ENCODE measurements around the gene TARDBP. TPM values are rescaled to one million over a fixed set of nuclear protein-coding genes. Genes with fewer than 3 reads are reported as not detected.

Gene TARDBP
- total and polyA plus RNA-seq, 2 donors (not counting 1 experiment from before 2014, with no cell fraction given), result 85.2 to 222 TPM

DNA sequence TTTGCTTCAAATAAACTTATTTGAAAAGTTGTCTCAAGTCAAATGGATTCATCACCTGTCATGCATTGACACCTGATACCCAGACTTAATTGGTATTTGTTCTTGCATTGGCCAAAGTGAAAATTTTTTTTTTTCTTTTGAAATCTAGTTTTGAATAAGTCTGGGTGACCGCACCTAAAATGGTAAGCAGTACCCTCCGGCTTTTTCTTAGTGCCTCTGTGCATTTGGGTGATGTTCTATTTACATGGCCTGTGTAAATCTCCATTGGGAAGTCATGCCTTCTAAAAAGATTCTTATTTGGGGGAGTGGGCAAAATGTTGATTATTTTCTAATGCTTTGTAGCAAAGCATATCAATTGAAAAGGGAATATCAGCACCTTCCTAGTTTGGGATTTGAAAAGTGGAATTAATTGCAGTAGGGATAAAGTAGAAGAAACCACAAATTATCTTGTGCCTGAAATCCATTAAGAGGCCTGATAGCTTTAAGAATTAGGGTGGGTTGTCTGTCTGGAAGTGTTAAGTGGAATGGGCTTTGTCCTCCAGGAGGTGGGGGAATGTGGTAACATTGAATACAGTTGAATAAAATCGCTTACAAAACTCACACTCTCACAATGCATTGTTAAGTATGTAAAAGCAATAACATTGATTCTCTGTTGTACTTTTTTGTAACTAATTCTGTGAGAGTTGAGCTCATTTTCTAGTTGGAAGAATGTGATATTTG is 11.9 kb downstream of the TARDBP start:
- intact Hi-C loops (cut with micrococcal nuclease), result no loop called here
- peaks cover 15% of the 10 kb centered on the region for H3K4me1 Mint-ChIP-seq
- Histone ChIP-seq H3K9me3 (ENCODE audit: control extremely low read depth in 1 of 3, control insufficient read depth in 2 of 3, insufficient read depth in 1 of 3, low read length in 2 of 3) (no peaks in the 10 kb centered on the region), H3K4me3 (ENCODE audit: control extremely low read depth in 1 of 5, extremely low read depth in 1 of 5, insufficient read depth in 1 of 5, low read depth in 2 of 5, low read length in 4 of 5) (no peak overlapping the region), H3K27ac (ENCODE audit: low read length in 2 of 2) (no peak overlapping the region), H4K20me1 (ENCODE audit: control insufficient read depth, insufficient read depth, low read length, poor library complexity, severe bottlenecking) (peaks cover 30% of the 10 kb centered on the region), H3K4me1 (ENCODE audit: control insufficient read depth in 2 of 2, insufficient read depth in 2 of 2, low read length in 2 of 2) (no peaks in the 10 kb centered on the region), H3K27me3 (replicated peaks in 1 of 4; ENCODE audit: control extremely low read depth in 1 of 4, control insufficient read depth in 3 of 4, insufficient read depth in 4 of 4, low read length in 3 of 4) (no peaks in the 10 kb centered on the region), H3K36me3 (replicated peaks in 1 of 2; ENCODE audit: control extremely low read depth in 1 of 2, control insufficient read depth in 1 of 2, extremely low read depth in 1 of 2, insufficient read depth in 2 of 2, low read length in 1 of 2) (peaks cover 14 to 62% of the 10 kb centered on the region in 2 experiments), H2AFZ (ENCODE audit: insufficient read depth, low read depth, low read length, poor library complexity, severe bottlenecking) (no peak overlapping the region), H3K79me2 (ENCODE audit: control insufficient read depth, insufficient read depth, low read length) (peaks cover 2% of the 10 kb centered on the region), H3K9ac (ENCODE audit: low read length) (no peak overlapping the region), H3K4me2 (replicated peaks; ENCODE audit: low read depth, low read length, poor library complexity, severe bottlenecking) (no peak overlapping the region)
- DNase-seq (no peak), ATAC-seq (ENCODE audit: low read depth) (no peak)
- no peaks in the 10 kb centered on the region for H3K9me3 Mint-ChIP-seq (ENCODE audit: insufficient read depth)
- TF ChIP-seq, protein P1, sequence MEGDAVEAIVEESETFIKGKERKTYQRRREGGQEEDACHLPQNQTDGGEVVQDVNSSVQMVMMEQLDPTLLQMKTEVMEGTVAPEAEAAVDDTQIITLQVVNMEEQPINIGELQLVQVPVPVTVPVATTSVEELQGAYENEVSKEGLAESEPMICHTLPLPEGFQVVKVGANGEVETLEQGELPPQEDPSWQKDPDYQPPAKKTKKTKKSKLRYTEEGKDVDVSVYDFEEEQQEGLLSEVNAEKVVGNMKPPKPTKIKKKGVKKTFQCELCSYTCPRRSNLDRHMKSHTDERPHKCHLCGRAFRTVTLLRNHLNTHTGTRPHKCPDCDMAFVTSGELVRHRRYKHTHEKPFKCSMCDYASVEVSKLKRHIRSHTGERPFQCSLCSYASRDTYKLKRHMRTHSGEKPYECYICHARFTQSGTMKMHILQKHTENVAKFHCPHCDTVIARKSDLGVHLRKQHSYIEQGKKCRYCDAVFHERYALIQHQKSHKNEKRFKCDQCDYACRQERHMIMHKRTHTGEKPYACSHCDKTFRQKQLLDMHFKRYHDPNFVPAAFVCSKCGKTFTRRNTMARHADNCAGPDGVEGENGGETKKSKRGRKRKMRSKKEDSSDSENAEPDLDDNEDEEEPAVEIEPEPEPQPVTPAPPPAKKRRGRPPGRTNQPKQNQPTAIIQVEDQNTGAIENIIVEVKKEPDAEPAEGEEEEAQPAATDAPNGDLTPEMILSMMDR (IDR thresholded peaks at IDR 0.05), result no peak
- no peak for TF ChIP-seq EZH2 (IDR thresholded peaks at IDR 0.05; ENCODE audit: borderline replicate concordance, insufficient read depth, low read depth, low read length, poor library complexity, severe bottlenecking)
- no peak overlapping the region for H3K27ac Mint-ChIP-seq
- ChIA-PET POLR2A (no interaction called here), CTCF (interaction anchor here (0.6 to 1.8 kb wide), 3 partner anchors 12 to 40 kb away, joined by 3 to 6 read pairs (median 4); partner anchors contain the start of gene TARDBP)
- no peak overlapping the region for H3K4me3 Mint-ChIP-seq
- no peaks in the 10 kb centered on the region for H3K27me3 Mint-ChIP-seq
- WGBS (ENCODE audit: insufficient coverage), result 89% methylated on average over 2 of the region's 3 CpGs

DNA sequence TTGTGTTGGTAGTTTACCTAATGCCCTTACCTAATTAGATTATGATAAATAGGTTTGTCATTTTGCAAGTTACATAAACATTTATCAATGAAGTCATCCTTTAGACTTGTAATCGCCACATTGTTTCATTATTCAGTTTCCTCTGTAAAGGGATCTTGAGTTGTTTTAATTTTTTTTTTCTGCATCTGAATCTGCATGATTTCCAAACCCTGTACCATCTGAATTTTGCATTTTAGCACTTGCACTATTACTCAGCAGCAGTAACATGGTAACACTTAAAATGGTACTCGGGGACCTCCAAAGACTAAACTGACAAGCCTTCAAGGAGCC is 12.4 kb downstream of the TARDBP start:
- ChIA-PET CTCF (interaction anchor here (1.1 to 1.8 kb wide), 2 partner anchors 13 kb away, joined by 3 to 6 read pairs; partner anchors contain the start of gene TARDBP), POLR2A (no interaction called here)
- H3K9ac ChIP-seq (ENCODE audit: low read length), result no peak overlapping the region
- DNase-seq (no peak), ATAC-seq (ENCODE audit: low read depth) (no peak)
- no peaks in the 10 kb centered on the region for H3K79me2 ChIP-seq (ENCODE audit: control insufficient read depth, insufficient read depth, low read length)
- Mint-ChIP-seq H3K27me3 (no peaks in the 10 kb centered on the region), H3K4me3 (no peak overlapping the region), H3K27ac (no peak overlapping the region), H3K9me3 (ENCODE audit: insufficient read depth) (no peaks in the 10 kb centered on the region), H3K4me1 (peaks cover 15% of the 10 kb centered on the region)
- no peak overlapping the region for H3K4me2 ChIP-seq (replicated peaks; ENCODE audit: low read depth, low read length, poor library complexity, severe bottlenecking)
- intact Hi-C loops (cut with micrococcal nuclease), result no loop called here
- H3K27me3 ChIP-seq (replicated peaks in 1 of 4; ENCODE audit: control extremely low read depth in 1 of 4, control insufficient read depth in 3 of 4, insufficient read depth in 4 of 4, low read length in 3 of 4), result no peaks in the 10 kb centered on the region
- no peak overlapping the region for H2AFZ ChIP-seq (ENCODE audit: insufficient read depth, low read depth, low read length, poor library complexity, severe bottlenecking)
- H4K20me1 ChIP-seq (ENCODE audit: control insufficient read depth, insufficient read depth, low read length, poor library complexity, severe bottlenecking), result peaks cover 24% of the 10 kb centered on the region
- no peaks in the 10 kb centered on the region for H3K9me3 ChIP-seq (ENCODE audit: control extremely low read depth in 1 of 3, control insufficient read depth in 2 of 3, insufficient read depth in 1 of 3, low read length in 2 of 3)
- no peak overlapping the region for H3K27ac ChIP-seq (ENCODE audit: low read length in 2 of 2)
- no peaks in the 10 kb centered on the region for H3K4me1 ChIP-seq (ENCODE audit: control insufficient read depth in 2 of 2, insufficient read depth in 2 of 2, low read length in 2 of 2)
- no peak for TF ChIP-seq EZH2 (IDR thresholded peaks at IDR 0.05; ENCODE audit: borderline replicate concordance, insufficient read depth, low read depth, low read length, poor library complexity, severe bottlenecking)
- TF ChIP-seq, protein P1 (IDR thresholded peaks at IDR 0.05), result no peak
- no CpG with 5 or more reads among the region's 2 CpGs for WGBS (ENCODE audit: insufficient coverage)
- peaks cover 14 to 59% of the 10 kb centered on the region in 2 experiments for H3K36me3 ChIP-seq (replicated peaks in 1 of 2; ENCODE audit: control extremely low read depth in 1 of 2, control insufficient read depth in 1 of 2, extremely low read depth in 1 of 2, insufficient read depth in 2 of 2, low read length in 1 of 2)
- no peak overlapping the region for H3K4me3 ChIP-seq (ENCODE audit: control extremely low read depth in 1 of 5, extremely low read depth in 1 of 5, insufficient read depth in 1 of 5, low read depth in 2 of 5, low read length in 4 of 5)
